ENCODE measurements around the gene YPEL4.
A peak's percentile ranks its signal among the peaks of the same experiment; 100 is the strongest.
"Not testable (repeated sequence)": the region's sequence is repeated elsewhere in the genome, so short reads cannot be mapped to it uniquely, and the experiment has no call there.

YPEL4 gene

GRCh38 chr11:57649826-57650738, at the start of gene YPEL4:
Gene YPEL4, minus strand, starts transcription at chr11:57649912. Its CDS starts 2,805 bp downstream, at chr11:57647107.
- peak; percentile 54 to 63 for DNase-seq

GRCh38 chr11:57698843-57699365, 49.2 kb upstream of the YPEL4 start:
- no peak for DNase-seq

GRCh38 chr11:57690474-57690873, 40.8 kb upstream of the YPEL4 start:
- DNase-seq: not testable (repeated sequence)

- DNase-seq: no peak
Observed at GRCh38 chr11:57681168-57681567, 31.5 kb upstream of the YPEL4 start.

GRCh38 chr11:57680552-57680874, 30.8 kb upstream of the YPEL4 start:
- DNase-seq: no peak

GRCh38 chr11:57679396-57679795, 29.7 kb upstream of the YPEL4 start:
- no peak for DNase-seq

- no peak for DNase-seq
Observed at GRCh38 chr11:57675176-57675941, 25.6 kb upstream of the YPEL4 start.

GRCh38 chr11:57674251-57674650, 24.5 kb upstream of the YPEL4 start:
- DNase-seq: no peak

GRCh38 chr11:57668434-57668782, 18.7 kb upstream of the YPEL4 start:
- DNase-seq: no peak

- peak; percentile 99 for DNase-seq
Observed at GRCh38 chr11:57667736-57668433, 18.2 kb upstream of the YPEL4 start, which contains the start of gene ZDHHC5. Gene ZDHHC5, plus strand, starts transcription at chr11:57668114. Its CDS starts 4,977 bp downstream, at chr11:57673091.

GRCh38 chr11:57667117-57667735, 17.5 kb upstream of the YPEL4 start:
- DNase-seq: peak; percentile 87 to 92

- DNase-seq: no peak
Observed at GRCh38 chr11:57663975-57664374, 14.3 kb upstream of the YPEL4 start.

- DNase-seq: no peak
Observed at GRCh38 chr11:57662893-57663292, 13.2 kb upstream of the YPEL4 start.

- DNase-seq: no peak
Observed at GRCh38 chr11:57659669-57660068, 10.0 kb upstream of the YPEL4 start.

- DNase-seq: no peak
Observed at GRCh38 chr11:57658023-57658361, 8.3 kb upstream of the YPEL4 start.

- peak; percentile 99 for DNase-seq
Observed at GRCh38 chr11:57657194-57658022, 7.7 kb upstream of the YPEL4 start, which contains the start of gene CLP1. Gene CLP1, plus strand, starts transcription at chr11:57657762. Its CDS starts 1,715 bp downstream, at chr11:57659477.

- no peak for DNase-seq
Observed at GRCh38 chr11:57656885-57657193, 7.1 kb upstream of the YPEL4 start.

- no peak for DNase-seq
Observed at GRCh38 chr11:57653163-57653562, 3.5 kb upstream of the YPEL4 start.

GRCh38 chr11:57652662-57653061, 3.0 kb upstream of the YPEL4 start:
- no peak for DNase-seq

- DNase-seq: not testable (repeated sequence)
Observed at GRCh38 chr11:57652230-57652629, 2.5 kb upstream of the YPEL4 start.

- DNase-seq: no peak
Observed at GRCh38 chr11:57651408-57651807, 1.7 kb upstream of the YPEL4 start.

- no peak for DNase-seq
Observed at GRCh38 chr11:57650739-57651090, 1.0 kb upstream of the YPEL4 start.

All from activated CD4-positive, alpha-beta T cell treated with anti-CD3 and anti-CD28 coated beads, Interleukin-2, amount 50 U/mL, for 4 hours (primary cell).